SKM-1 (cell line): Measurements from ENCODE around the gene GOLGA3.
"Not testable (repeated sequence)": the region's sequence is repeated elsewhere in the genome, so short reads cannot be mapped to it uniquely, and the experiment has no call there.

Experiments
- DNase-seq: peaks from one replicate; lab custom pipeline; 2025; ENCODE audit not compliant: unreplicated experiment; lab: John Stamatoyannopoulos, UW

The GOLGA3 gene

GRCh38 chr12:132754160-132754932 lies 74.3 kb downstream of the GOLGA3 start:
- DNase-seq, result no peak

- DNase-seq, result not testable (repeated sequence)
These were observed 75.0 kb downstream of the GOLGA3 start for GRCh38 chr12:132753670-132754069.

GRCh38 chr12:132748319-132748718 lies 80.3 kb downstream of the GOLGA3 start:
- no peak for DNase-seq

GRCh38 chr12:132747896-132748295 lies 80.8 kb downstream of the GOLGA3 start:
- DNase-seq, result no peak

GRCh38 chr12:132747395-132747794 lies 81.3 kb downstream of the GOLGA3 start:
- no peak for DNase-seq

- no peak for DNase-seq
These were observed 82.1 kb downstream of the GOLGA3 start for GRCh38 chr12:132746613-132747012.

GRCh38 chr12:132743831-132744230 lies 84.8 kb downstream of the GOLGA3 start:
- no peak for DNase-seq

GRCh38 chr12:132741620-132742019 lies 87.0 kb downstream of the GOLGA3 start:
- no peak for DNase-seq

GRCh38 chr12:132740652-132741051 lies 88.0 kb downstream of the GOLGA3 start:
- no peak for DNase-seq

- no peak for DNase-seq
These were observed 88.4 kb downstream of the GOLGA3 start for GRCh38 chr12:132740313-132740646.

- DNase-seq, result no peak
These were observed 88.9 kb downstream of the GOLGA3 start for GRCh38 chr12:132739600-132740312.

- no peak for DNase-seq
These were observed 91.8 kb downstream of the GOLGA3 start for GRCh38 chr12:132736913-132737312.

- no peak for DNase-seq
These were observed 92.3 kb downstream of the GOLGA3 start for GRCh38 chr12:132736378-132736777.

- no peak for DNase-seq
These were observed 93.2 kb downstream of the GOLGA3 start for GRCh38 chr12:132735496-132735895.

- no peak for DNase-seq
These were observed 94.5 kb downstream of the GOLGA3 start for GRCh38 chr12:132734206-132734605.

GRCh38 chr12:132731574-132731973 lies 97.1 kb downstream of the GOLGA3 start:
- no peak for DNase-seq

- no peak for DNase-seq
These were observed 98.3 kb downstream of the GOLGA3 start for GRCh38 chr12:132730353-132730752.

- no peak for DNase-seq
These were observed 98.9 kb downstream of the GOLGA3 start for GRCh38 chr12:132729541-132730320.

- DNase-seq, result no peak
These were observed 100.2 kb downstream of the GOLGA3 start for GRCh38 chr12:132728502-132728901.

- no peak for DNase-seq
These were observed 101.4 kb downstream of the GOLGA3 start for GRCh38 chr12:132727091-132727794.

GRCh38 chr12:132726386-132726785 lies 102.3 kb downstream of the GOLGA3 start:
- no peak for DNase-seq
